ENCODE measurements around the gene UNG.

DNA sequence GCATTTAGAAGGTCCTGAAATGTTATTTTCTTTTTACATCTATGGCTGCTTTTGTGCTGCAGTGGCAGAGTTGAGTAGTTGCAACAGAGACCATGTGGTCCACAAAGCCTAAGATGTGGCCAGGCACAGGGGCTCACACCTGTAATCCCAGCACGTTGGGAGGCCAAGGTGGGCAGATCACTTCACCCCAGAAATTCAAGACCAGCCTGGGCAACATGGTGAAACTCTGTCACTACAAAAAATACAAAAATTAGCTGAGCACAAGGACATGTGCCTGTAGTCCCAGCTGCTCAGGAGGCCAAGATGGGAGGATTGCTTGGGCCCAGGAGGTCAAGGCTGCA is 31.6 kb upstream of the UNG start:
- TF ChIP-seq SIN3A (conservative IDR thresholded peaks at IDR 0.05 in 1 of 2, IDR thresholded peaks at IDR 0.05 in 1 of 2; ENCODE audit: low read depth in 1 of 2, low read length in 2 of 2) (no peak), EP300 (IDR thresholded peaks at IDR 0.05; ENCODE audit: borderline replicate concordance in 1 of 2, low read depth in 2 of 2, low read length in 2 of 2) (no peak), JUN (IDR thresholded peaks at IDR 0.05; ENCODE audit: low read depth, low read length) (no peak), RNF2 (IDR thresholded peaks at IDR 0.05; ENCODE audit: borderline replicate concordance, low read depth, low read length, missing control alignments, poor library complexity, severe bottlenecking) (no peak), SRF (IDR thresholded peaks at IDR 0.05; ENCODE audit: low read depth, low read length) (no peak), KDM5A (IDR thresholded peaks at IDR 0.05; ENCODE audit: low read length) (no peak), EZH2 (IDR thresholded peaks at IDR 0.05; ENCODE audit: low read depth, low read length, severe bottlenecking) (no peak), RFX5 (IDR thresholded peaks at IDR 0.05; ENCODE audit: borderline replicate concordance, low read depth, low read length) (no peak), TAF1 (IDR thresholded peaks at IDR 0.05; ENCODE audit: low read depth, low read length) (no peak), MAFK (IDR thresholded peaks at IDR 0.05; ENCODE audit: low read depth, low read length) (no peak), JUND (IDR thresholded peaks at IDR 0.05; ENCODE audit: low read length) (no peak)
- TF ChIP-seq, protein P1, sequence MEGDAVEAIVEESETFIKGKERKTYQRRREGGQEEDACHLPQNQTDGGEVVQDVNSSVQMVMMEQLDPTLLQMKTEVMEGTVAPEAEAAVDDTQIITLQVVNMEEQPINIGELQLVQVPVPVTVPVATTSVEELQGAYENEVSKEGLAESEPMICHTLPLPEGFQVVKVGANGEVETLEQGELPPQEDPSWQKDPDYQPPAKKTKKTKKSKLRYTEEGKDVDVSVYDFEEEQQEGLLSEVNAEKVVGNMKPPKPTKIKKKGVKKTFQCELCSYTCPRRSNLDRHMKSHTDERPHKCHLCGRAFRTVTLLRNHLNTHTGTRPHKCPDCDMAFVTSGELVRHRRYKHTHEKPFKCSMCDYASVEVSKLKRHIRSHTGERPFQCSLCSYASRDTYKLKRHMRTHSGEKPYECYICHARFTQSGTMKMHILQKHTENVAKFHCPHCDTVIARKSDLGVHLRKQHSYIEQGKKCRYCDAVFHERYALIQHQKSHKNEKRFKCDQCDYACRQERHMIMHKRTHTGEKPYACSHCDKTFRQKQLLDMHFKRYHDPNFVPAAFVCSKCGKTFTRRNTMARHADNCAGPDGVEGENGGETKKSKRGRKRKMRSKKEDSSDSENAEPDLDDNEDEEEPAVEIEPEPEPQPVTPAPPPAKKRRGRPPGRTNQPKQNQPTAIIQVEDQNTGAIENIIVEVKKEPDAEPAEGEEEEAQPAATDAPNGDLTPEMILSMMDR (IDR thresholded peaks at IDR 0.05; ENCODE audit: control extremely low read depth in 1 of 3, insufficient read depth in 1 of 3, low read depth in 1 of 3, low read length in 3 of 3): no peak
- TF ChIP-seq, protein P2, sequence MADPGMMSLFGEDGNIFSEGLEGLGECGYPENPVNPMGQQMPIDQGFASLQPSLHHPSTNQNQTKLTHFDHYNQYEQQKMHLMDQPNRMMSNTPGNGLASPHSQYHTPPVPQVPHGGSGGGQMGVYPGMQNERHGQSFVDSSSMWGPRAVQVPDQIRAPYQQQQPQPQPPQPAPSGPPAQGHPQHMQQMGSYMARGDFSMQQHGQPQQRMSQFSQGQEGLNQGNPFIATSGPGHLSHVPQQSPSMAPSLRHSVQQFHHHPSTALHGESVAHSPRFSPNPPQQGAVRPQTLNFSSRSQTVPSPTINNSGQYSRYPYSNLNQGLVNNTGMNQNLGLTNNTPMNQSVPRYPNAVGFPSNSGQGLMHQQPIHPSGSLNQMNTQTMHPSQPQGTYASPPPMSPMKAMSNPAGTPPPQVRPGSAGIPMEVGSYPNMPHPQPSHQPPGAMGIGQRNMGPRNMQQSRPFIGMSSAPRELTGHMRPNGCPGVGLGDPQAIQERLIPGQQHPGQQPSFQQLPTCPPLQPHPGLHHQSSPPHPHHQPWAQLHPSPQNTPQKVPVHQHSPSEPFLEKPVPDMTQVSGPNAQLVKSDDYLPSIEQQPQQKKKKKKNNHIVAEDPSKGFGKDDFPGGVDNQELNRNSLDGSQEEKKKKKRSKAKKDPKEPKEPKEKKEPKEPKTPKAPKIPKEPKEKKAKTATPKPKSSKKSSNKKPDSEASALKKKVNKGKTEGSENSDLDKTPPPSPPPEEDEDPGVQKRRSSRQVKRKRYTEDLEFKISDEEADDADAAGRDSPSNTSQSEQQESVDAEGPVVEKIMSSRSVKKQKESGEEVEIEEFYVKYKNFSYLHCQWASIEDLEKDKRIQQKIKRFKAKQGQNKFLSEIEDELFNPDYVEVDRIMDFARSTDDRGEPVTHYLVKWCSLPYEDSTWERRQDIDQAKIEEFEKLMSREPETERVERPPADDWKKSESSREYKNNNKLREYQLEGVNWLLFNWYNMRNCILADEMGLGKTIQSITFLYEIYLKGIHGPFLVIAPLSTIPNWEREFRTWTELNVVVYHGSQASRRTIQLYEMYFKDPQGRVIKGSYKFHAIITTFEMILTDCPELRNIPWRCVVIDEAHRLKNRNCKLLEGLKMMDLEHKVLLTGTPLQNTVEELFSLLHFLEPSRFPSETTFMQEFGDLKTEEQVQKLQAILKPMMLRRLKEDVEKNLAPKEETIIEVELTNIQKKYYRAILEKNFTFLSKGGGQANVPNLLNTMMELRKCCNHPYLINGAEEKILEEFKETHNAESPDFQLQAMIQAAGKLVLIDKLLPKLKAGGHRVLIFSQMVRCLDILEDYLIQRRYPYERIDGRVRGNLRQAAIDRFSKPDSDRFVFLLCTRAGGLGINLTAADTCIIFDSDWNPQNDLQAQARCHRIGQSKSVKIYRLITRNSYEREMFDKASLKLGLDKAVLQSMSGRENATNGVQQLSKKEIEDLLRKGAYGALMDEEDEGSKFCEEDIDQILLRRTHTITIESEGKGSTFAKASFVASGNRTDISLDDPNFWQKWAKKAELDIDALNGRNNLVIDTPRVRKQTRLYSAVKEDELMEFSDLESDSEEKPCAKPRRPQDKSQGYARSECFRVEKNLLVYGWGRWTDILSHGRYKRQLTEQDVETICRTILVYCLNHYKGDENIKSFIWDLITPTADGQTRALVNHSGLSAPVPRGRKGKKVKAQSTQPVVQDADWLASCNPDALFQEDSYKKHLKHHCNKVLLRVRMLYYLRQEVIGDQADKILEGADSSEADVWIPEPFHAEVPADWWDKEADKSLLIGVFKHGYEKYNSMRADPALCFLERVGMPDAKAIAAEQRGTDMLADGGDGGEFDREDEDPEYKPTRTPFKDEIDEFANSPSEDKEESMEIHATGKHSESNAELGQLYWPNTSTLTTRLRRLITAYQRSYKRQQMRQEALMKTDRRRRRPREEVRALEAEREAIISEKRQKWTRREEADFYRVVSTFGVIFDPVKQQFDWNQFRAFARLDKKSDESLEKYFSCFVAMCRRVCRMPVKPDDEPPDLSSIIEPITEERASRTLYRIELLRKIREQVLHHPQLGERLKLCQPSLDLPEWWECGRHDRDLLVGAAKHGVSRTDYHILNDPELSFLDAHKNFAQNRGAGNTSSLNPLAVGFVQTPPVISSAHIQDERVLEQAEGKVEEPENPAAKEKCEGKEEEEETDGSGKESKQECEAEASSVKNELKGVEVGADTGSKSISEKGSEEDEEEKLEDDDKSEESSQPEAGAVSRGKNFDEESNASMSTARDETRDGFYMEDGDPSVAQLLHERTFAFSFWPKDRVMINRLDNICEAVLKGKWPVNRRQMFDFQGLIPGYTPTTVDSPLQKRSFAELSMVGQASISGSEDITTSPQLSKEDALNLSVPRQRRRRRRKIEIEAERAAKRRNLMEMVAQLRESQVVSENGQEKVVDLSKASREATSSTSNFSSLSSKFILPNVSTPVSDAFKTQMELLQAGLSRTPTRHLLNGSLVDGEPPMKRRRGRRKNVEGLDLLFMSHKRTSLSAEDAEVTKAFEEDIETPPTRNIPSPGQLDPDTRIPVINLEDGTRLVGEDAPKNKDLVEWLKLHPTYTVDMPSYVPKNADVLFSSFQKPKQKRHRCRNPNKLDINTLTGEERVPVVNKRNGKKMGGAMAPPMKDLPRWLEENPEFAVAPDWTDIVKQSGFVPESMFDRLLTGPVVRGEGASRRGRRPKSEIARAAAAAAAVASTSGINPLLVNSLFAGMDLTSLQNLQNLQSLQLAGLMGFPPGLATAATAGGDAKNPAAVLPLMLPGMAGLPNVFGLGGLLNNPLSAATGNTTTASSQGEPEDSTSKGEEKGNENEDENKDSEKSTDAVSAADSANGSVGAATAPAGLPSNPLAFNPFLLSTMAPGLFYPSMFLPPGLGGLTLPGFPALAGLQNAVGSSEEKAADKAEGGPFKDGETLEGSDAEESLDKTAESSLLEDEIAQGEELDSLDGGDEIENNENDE (IDR thresholded peaks at IDR 0.05; ENCODE audit: insufficient replicate concordance, low read length): no peak
- TF ChIP-seq, protein P3, sequence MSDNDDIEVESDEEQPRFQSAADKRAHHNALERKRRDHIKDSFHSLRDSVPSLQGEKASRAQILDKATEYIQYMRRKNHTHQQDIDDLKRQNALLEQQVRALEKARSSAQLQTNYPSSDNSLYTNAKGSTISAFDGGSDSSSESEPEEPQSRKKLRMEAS (IDR thresholded peaks at IDR 0.05): no peak
